H1 (cell line): ENCODE data around the gene LRBA.

Experiments
- HDAC2 ChIP-seq, 2 experiments: fragments of 300-600 bp in 1 of 2; sonication (generic) in 1 of 2; IDR thresholded peaks; 2 replicates each; pipeline ENCODE4 v1.6.1; 2011 to 2012; ENCODE audit warnings: low read depth in 2 of 2, low read length in 2 of 2, mild to moderate bottlenecking in 2 of 2, moderate library complexity in 2 of 2, borderline replicate concordance in 1 of 2, inconsistent platforms in 1 of 2
- KDM1A ChIP-seq: fragments of 200-600, 300-600 bp; sonication (generic); IDR thresholded peaks from 2 replicates; pipeline ENCODE4 v1.7.1; 2016; ENCODE audit warnings: mild to moderate bottlenecking, low read length, borderline replicate concordance
- PHF8 ChIP-seq: fragments of 200-600 bp; sonication (generic); conservative IDR thresholded peaks from 2 replicates; pipeline ENCODE4 v1.7.1; 2012; ENCODE audit warnings: low read depth, mild to moderate bottlenecking, inconsistent platforms, low read length, moderate library complexity
- POLR2A ChIP-seq, 2 experiments: IDR thresholded peaks; 1 replicate in 1 of 2; 2 replicates in 1 of 2; pipeline ENCODE4 v1.6.1; 2011; ENCODE audit warnings: low read depth in 2 of 2, low read length in 2 of 2, mild to moderate bottlenecking in 2 of 2; ENCODE audit errors: control extremely low read depth in 1 of 2
- POLR2AphosphoS5 ChIP-seq: IDR thresholded peaks from 2 replicates; pipeline ENCODE4 v1.6.1; 2011; ENCODE audit warnings: low read depth, low read length
- RAD21 ChIP-seq, 2 experiments: IDR thresholded peaks in 1 of 2; conservative IDR thresholded peaks in 1 of 2; 2 replicates each; pipeline ENCODE4 v1.6.1; 2011; ENCODE audit warnings: low read depth in 2 of 2, low read length in 2 of 2, improper control_type of control experiment in 1 of 2, inconsistent platforms in 1 of 2, mild to moderate bottlenecking in 1 of 2, moderate library complexity in 1 of 2
- RBBP5 ChIP-seq: IDR thresholded peaks from 2 replicates; pipeline ENCODE4 v1.7.1; 2012; ENCODE audit warnings: low read depth, mild to moderate bottlenecking, inconsistent platforms, low read length, moderate library complexity, borderline replicate concordance
- RNF2 ChIP-seq: fragments of 200-900, 300-1000 bp; sonication (generic); IDR thresholded peaks from 2 replicates; pipeline ENCODE4 v1.7.1; 2016; ENCODE audit warnings: borderline replicate concordance, low read depth, mild to moderate bottlenecking, antibody characterized with exemption, low read length; ENCODE audit not compliant: poor library complexity, severe bottlenecking; ENCODE audit errors: missing control alignments
- TAF1 ChIP-seq: IDR thresholded peaks from 2 replicates; pipeline ENCODE4 v1.6.1; 2011; ENCODE audit warnings: mild to moderate bottlenecking, low read depth, low read length
- TCF12 ChIP-seq: IDR thresholded peaks from 2 replicates; pipeline ENCODE4 v1.6.1; 2011; ENCODE audit warnings: low read depth, mild to moderate bottlenecking, low read length
- TF ChIP-seq, protein P1 (sequence below): IDR thresholded peaks from 2 replicates; pipeline ENCODE4 v1.6.1; 2011; ENCODE audit warnings: low read length, improper control_type of control experiment
- TF ChIP-seq, protein P2 (sequence below): IDR thresholded peaks from 2 replicates; pipeline ENCODE4 v1.6.1; 2011; ENCODE audit warnings: low read depth, mild to moderate bottlenecking, low read length; ENCODE audit not compliant: insufficient read depth
- TF ChIP-seq, protein P3 (sequence below), 3 experiments: IDR thresholded peaks; 1 replicate in 2 of 3; 2 replicates in 1 of 3; pipeline versions ENCODE4 v1.5.1 to v1.6.1; 2011; ENCODE audit warnings: low read length in 3 of 3, mild to moderate bottlenecking in 3 of 3, inconsistent platforms in 2 of 3, low read depth in 1 of 3, moderate library complexity in 1 of 3; ENCODE audit not compliant: insufficient read depth in 1 of 3; ENCODE audit errors: control extremely low read depth in 1 of 3

DNA sequence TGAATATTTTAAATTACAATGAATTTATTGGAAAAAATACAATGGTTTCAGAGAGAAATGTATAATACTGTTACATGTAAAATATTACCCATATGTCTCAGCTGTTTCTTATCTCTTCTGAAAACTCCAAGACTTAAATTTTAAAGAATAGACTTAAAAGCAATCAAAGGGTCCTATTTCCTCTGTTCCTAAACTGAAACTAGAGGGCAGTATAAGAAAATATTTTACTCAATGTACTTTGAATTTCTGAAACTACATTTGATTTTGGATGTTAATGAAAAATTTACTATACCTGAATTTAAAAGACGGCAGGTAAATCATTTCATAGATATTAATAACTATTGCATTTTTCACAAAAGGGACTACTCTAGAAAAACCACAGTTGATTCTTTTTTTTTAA lies 200.2 kb downstream of the LRBA start:
- TF ChIP-seq HDAC2 (IDR thresholded peaks at IDR 0.05; ENCODE audit: borderline replicate concordance in 1 of 2, low read depth in 2 of 2, low read length in 2 of 2) (no peak), PHF8 (no peak), KDM1A (no peak), RNF2 (no peak), POLR2AphosphoS5 (no peak), POLR2A (IDR thresholded peaks at IDR 0.05; ENCODE audit: control extremely low read depth in 1 of 2, low read depth in 2 of 2, low read length in 2 of 2) (no peak), RBBP5 (no peak), TAF1 (no peak), TCF12 (no peak), RAD21 (IDR thresholded peaks at IDR 0.05 in 1 of 2, conservative IDR thresholded peaks at IDR 0.05 in 1 of 2; ENCODE audit: low read depth in 2 of 2, low read length in 2 of 2) (no peak)
- TF ChIP-seq, protein P1, sequence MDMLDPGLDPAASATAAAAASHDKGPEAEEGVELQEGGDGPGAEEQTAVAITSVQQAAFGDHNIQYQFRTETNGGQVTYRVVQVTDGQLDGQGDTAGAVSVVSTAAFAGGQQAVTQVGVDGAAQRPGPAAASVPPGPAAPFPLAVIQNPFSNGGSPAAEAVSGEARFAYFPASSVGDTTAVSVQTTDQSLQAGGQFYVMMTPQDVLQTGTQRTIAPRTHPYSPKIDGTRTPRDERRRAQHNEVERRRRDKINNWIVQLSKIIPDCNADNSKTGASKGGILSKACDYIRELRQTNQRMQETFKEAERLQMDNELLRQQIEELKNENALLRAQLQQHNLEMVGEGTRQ: no peak
- TF ChIP-seq, protein P2, sequence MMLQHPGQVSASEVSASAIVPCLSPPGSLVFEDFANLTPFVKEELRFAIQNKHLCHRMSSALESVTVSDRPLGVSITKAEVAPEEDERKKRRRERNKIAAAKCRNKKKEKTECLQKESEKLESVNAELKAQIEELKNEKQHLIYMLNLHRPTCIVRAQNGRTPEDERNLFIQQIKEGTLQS: no peak
- TF ChIP-seq, protein P3, sequence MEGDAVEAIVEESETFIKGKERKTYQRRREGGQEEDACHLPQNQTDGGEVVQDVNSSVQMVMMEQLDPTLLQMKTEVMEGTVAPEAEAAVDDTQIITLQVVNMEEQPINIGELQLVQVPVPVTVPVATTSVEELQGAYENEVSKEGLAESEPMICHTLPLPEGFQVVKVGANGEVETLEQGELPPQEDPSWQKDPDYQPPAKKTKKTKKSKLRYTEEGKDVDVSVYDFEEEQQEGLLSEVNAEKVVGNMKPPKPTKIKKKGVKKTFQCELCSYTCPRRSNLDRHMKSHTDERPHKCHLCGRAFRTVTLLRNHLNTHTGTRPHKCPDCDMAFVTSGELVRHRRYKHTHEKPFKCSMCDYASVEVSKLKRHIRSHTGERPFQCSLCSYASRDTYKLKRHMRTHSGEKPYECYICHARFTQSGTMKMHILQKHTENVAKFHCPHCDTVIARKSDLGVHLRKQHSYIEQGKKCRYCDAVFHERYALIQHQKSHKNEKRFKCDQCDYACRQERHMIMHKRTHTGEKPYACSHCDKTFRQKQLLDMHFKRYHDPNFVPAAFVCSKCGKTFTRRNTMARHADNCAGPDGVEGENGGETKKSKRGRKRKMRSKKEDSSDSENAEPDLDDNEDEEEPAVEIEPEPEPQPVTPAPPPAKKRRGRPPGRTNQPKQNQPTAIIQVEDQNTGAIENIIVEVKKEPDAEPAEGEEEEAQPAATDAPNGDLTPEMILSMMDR (IDR thresholded peaks at IDR 0.05; ENCODE audit: control extremely low read depth in 1 of 3, insufficient read depth in 1 of 3, low read depth in 1 of 3, low read length in 3 of 3): no peak
